DOHH2 (cell line): ENCODE data around the gene CD96.

Source experiments
- H3F3A ChIP-seq: fragments of 200-600 bp; sonication (generic), shearing (Covaris generic); 2 replicates; pipeline ENCODE4 v1.6.0; 2016; ENCODE audit warnings: antibody characterized with exemption, mild to moderate bottlenecking; ENCODE audit not compliant: control insufficient read depth, insufficient read depth
- H3K27ac ChIP-seq: fragments of 200-600 bp; sonication (generic); 2 replicates; pipeline ENCODE4 v1.5.1; 2014; ENCODE audit warnings: low read depth, mild to moderate bottlenecking, low read length, moderate library complexity
- H3K27me3 ChIP-seq: fragments of 200-600 bp; sonication (generic); 2 replicates; pipeline ENCODE4 v1.6.1; 2014; ENCODE audit warnings: mild to moderate bottlenecking, low read length, mixed read lengths; ENCODE audit not compliant: control insufficient read depth
- H3K36me3 ChIP-seq: fragments of 200-600 bp; sonication (generic); 2 replicates; pipeline ENCODE4 v1.6.1; 2014; ENCODE audit warnings: mild to moderate bottlenecking, low read length, moderate library complexity, mixed read lengths; ENCODE audit not compliant: control insufficient read depth
- H3K4me1 ChIP-seq: fragments of 200-600 bp; sonication (generic); 2 replicates; pipeline ENCODE4 v1.6.1; 2014; ENCODE audit warnings: mild to moderate bottlenecking, low read length, mixed read lengths; ENCODE audit not compliant: control insufficient read depth
- H3K4me2 ChIP-seq: fragments of 200-600 bp; sonication (generic); 2 replicates; pipeline ENCODE4 v1.6.0; 2014; ENCODE audit warnings: mild to moderate bottlenecking, low read length, moderate library complexity
- H3K4me3 ChIP-seq: fragments of 200-600 bp; sonication (generic); 2 replicates; pipeline ENCODE4 v1.5.1; 2014; ENCODE audit warnings: mild to moderate bottlenecking, low read length, mixed read lengths
- H3K79me2 ChIP-seq: fragments of 200-600 bp; sonication (generic); 2 replicates; pipeline ENCODE4 v1.6.1; 2014; ENCODE audit warnings: mild to moderate bottlenecking, low read length, mixed read lengths; ENCODE audit not compliant: control insufficient read depth
- H3K9me2 ChIP-seq: fragments of 200-600 bp; sonication (generic); replicated peaks from 2 replicates; pipeline ENCODE4 v1.6.1; 2014; ENCODE audit warnings: mild to moderate bottlenecking, low read length, mixed read lengths; ENCODE audit not compliant: control insufficient read depth
- H3K9me3 ChIP-seq: fragments of 200-600 bp; sonication (generic); 2 replicates; pipeline ENCODE4 v1.6.1; 2014; ENCODE audit warnings: antibody characterized with exemption, low read length, mixed read lengths; ENCODE audit not compliant: control insufficient read depth, insufficient read depth
- H4K20me1 ChIP-seq: fragments of 200-600 bp; sonication (generic); 2 replicates; pipeline ENCODE4 v1.6.0; 2014; ENCODE audit warnings: low read depth, mild to moderate bottlenecking, antibody characterized with exemption, low read length, moderate library complexity; ENCODE audit not compliant: control insufficient read depth, insufficient read depth
- CTCF ChIP-seq: fragments of 200-600 bp; sonication (generic); IDR thresholded peaks from one replicate; pipeline ENCODE4 v1.5.1; 2014; ENCODE audit warnings: antibody characterized with exemption, mild to moderate bottlenecking, low read depth, low read length; ENCODE audit not compliant: poor library complexity, severe bottlenecking
- EZH2phosphoT487 ChIP-seq: fragments of 200-600 bp; sonication (generic); IDR thresholded peaks from 2 replicates; pipeline ENCODE4 v1.6.1; 2017; ENCODE audit warnings: borderline replicate concordance, mild to moderate bottlenecking, antibody characterized with exemption, low read length, moderate library complexity, mixed read lengths

The CD96 gene

GRCh38 chr3:111598552-111598951, 56.6 kb downstream of the CD96 start:
- Histone ChIP-seq H3K4me2 (no peak overlapping the region), H3K79me2 (no peaks in the 10 kb centered on the region), H4K20me1 (no peaks in the 10 kb centered on the region), H3K4me3 (no peak overlapping the region), H3K9me2 (no peaks in the 10 kb centered on the region), H3K27ac (no peak overlapping the region), H3K9me3 (no peaks in the 10 kb centered on the region), H3F3A (no peaks in the 10 kb centered on the region), H3K36me3 (no peaks in the 10 kb centered on the region), H3K27me3 (peaks cover 3% of the 10 kb centered on the region; the same call in 1 of the 2 replicates), H3K4me1 (no peaks in the 10 kb centered on the region)
- no peak for TF ChIP-seq CTCF
- TF ChIP-seq EZH2phosphoT487: no peak

GRCh38 chr3:111601810-111602209, 59.8 kb downstream of the CD96 start:
- Histone ChIP-seq H3K36me3 (no peaks in the 10 kb centered on the region), H3K4me3 (no peak overlapping the region), H3K4me1 (no peaks in the 10 kb centered on the region), H3K27ac (no peak overlapping the region), H4K20me1 (no peaks in the 10 kb centered on the region), H3K9me3 (no peaks in the 10 kb centered on the region), H3K79me2 (no peaks in the 10 kb centered on the region), H3K4me2 (no peak overlapping the region), H3K27me3 (peaks cover 3% of the 10 kb centered on the region; the same call in 1 of the 2 replicates), H3F3A (no peaks in the 10 kb centered on the region), H3K9me2 (no peaks in the 10 kb centered on the region)
- TF ChIP-seq EZH2phosphoT487 (no peak), CTCF (no peak)

GRCh38 chr3:111603679-111604078, 61.7 kb downstream of the CD96 start:
- Histone ChIP-seq H4K20me1 (no peaks in the 10 kb centered on the region), H3K27ac (no peak overlapping the region), H3K79me2 (no peaks in the 10 kb centered on the region), H3K36me3 (no peaks in the 10 kb centered on the region), H3K4me3 (no peak overlapping the region), H3K9me3 (no peaks in the 10 kb centered on the region), H3K4me1 (no peaks in the 10 kb centered on the region), H3K4me2 (no peak overlapping the region), H3F3A (no peaks in the 10 kb centered on the region), H3K9me2 (no peaks in the 10 kb centered on the region), H3K27me3 (peaks cover 3% of the 10 kb centered on the region; the same call in 1 of the 2 replicates)
- TF ChIP-seq EZH2phosphoT487 (no peak), CTCF (no peak)
